HTERT RPE-1 (cell line): ENCODE measurements around the gene ABCC10.
"Not testable (repeated sequence)": the region's sequence is repeated elsewhere in the genome, so short reads cannot be mapped to it uniquely, and the experiment has no call there.

ENCODE experiments used
- in situ Hi-C: fragments of 300-500 bp; cut with MboI; formaldehyde crosslinking; loops from 4 replicates; pipeline ENCODE4 v1.14.3; 2020; ENCODE audit warnings: low sequenced_read_pairs

Gene ABCC10

DNA sequence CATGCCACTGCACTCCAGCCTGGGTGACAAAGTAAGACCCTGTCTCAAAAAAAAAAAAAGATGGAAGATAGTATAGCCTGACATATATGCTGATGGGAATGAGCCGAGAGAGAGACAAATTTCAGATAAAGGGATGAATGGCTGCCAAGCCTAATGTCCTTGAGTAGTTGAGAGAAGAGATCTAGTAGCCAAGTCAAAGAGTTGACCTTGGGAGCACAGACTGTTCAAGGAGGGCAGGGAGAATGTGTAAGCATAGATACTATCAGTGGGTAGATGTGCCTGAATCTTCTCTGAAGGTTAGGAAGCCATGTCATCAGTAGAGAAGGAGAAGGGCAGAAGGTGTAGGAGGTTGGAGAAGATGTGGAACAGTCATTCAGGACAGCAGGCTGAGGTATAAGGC is 20.0 kb upstream of the ABCC10 start:
- in situ Hi-C loops: no loop called here

DNA sequence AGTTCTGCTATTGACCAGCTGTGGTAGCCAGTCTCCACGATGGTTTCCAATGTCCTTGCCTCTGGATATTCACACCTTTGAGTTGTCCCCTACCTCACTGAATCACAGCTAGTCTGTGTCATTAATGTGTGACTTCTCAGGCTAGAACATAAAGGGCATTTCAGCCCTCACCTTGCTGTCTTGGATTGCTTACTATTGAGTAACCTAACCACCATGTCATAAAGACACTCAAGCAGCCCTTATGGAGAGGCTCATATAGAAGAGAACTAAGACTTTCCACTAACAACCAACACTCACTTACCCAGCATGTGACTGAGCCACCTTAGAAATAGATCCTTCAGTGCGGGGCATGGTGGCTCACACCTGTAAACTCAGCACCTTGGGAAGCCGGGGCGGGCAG is 19.1 kb upstream of the ABCC10 start:
- in situ Hi-C loops: no loop called here

DNA sequence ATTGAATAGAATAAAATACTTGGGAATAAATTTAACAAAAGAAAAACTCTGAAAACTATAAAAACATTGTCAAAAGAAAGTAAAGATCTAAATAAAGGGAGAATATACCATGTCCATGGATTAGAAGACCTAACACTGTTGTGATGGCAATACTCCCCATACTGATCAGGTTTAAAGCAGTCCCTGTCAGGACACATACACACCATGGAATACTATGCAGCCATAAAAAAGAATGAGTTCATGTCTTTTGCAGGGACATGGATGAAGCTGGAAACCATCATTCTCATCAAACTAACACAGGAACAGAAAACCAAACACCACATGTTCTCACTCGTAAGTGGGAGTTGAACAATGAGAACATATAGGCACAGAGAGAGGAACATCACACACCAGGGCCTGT is 16.6 kb upstream of the ABCC10 start:
- in situ Hi-C loops: not testable (repeated sequence)

DNA sequence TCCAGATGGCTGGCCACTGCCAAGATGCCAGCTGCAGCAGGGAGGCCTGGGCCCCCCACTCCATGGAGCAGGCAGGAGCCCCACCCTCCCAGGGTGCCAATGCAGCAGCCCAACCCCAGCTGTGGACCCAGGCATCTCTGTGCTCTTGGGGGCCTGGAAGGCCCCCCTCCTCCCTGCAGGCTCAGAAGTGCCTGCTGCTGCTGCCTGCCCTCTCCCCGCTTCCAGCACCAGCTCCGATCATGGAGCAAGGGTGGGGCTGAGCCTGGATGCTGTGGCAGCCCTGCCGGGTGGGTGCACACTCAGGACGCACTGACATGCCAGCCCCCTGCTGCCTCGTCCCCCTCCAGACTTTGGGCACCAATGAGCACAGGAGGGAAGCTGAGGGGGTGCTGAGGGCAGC is 14.8 kb upstream of the ABCC10 start:
- in situ Hi-C loops: no loop called here

DNA sequence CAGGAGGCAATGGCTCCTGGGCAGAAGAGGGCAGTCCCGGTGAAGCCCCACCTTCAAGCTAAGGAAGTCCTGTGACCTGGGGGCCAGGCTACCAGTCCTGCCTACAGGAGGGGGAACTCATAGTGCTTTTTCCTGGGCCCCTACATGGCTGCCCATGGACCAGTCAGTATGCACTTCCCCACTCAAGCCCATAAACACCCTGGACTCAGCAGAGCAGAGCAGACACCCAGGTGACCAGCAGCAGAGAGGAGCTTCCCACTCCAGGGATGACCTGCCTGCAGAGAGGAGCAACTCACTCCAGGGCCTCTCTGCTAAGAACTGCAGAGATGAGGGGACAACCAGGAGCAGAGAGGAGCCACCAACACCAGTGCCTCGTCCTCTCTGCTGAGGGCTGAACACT is 14.3 kb upstream of the ABCC10 start:
- in situ Hi-C loops: no loop called here

DNA sequence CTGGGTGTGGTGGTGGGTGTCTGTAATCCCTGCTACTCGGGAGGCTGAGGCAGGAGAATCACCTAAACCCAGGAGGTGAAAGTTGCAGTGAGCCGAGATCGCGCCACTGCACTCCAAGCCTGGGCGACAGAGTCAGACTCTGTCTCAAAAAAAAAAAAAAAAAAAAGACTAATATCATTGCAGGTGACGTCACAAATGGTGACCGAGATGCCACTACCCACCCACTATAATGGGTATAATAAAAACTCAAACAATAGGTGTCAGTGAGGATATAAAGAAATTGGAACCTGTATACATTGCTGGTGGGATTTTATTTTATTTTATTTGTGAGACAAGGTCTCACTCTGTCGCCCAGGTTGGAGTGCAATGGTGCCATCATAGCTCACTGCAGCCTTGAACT is 12.1 kb upstream of the ABCC10 start:
- in situ Hi-C loops: not testable (repeated sequence)

DNA sequence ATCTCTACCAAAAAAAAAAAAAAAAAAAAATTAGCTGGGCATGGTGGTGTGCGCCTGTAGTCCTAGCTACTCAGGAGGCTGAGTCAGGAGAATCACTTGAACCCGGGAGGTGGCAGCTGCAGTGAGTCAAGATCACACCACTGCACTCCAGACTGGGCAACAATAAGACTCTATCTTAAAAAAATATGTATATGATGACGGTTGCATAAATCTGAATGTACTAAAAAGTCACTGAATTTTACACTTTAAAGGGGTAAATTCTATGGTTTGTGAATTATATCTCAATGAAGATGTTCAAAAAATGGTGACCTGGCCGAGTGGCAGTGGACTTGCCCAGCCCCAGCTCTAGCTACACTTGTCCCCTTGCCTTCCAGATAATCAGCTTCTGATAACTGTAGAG is 10.4 kb upstream of the ABCC10 start:
- in situ Hi-C loops: no loop called here

DNA sequence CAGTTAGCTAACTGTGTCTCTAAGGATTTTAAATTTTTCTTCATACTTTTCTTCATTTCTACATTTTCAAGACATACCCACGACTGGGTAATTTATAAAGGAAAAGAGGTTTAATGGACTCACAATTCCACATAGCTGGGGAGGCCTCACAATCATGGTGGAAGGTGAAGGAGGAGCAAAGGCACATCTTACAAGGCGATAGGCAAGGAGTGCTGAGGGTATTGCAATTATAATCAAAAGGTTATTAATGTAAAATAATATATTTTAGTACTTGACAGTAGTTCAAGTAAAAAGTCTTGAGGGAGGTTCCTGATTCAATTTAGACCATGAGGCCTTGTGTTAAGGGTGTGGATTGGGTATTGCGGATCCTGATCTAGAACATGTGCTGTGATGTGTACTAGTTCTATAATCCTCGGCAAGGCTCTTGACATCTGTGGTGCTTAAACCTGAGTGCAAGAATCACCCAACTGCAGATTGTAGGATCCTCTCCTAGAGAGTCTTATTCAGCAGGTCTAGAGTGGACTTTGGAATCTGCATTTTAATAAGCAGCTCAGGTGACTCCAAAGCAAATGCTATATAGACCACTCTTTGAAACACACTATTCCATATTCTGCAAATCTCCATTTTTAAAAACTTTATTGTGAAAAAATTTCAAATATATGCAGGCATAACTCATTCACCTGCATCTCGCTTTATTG is 7.2 kb upstream of the ABCC10 start:
- in situ Hi-C loops: no loop called here

DNA sequence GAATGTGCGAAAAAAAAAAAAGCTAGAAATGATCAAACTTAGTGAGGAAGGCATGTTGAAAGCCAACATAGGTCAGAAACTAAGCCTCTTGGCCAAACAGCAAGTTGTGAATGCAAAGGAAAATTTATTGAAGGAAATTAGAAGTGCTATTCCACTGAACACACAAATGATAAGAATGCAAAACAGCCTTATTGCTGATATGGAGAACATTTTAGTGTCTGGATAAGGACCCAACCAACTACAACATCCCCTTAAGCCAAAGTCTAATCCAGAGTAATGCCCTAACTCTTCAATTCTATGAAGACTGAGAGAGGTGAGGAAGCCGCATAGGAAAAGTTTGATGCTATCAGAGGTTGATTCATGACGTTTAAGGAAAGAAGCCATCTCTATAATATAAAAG is 5.5 kb upstream of the ABCC10 start:
- in situ Hi-C loops: no loop called here

DNA sequence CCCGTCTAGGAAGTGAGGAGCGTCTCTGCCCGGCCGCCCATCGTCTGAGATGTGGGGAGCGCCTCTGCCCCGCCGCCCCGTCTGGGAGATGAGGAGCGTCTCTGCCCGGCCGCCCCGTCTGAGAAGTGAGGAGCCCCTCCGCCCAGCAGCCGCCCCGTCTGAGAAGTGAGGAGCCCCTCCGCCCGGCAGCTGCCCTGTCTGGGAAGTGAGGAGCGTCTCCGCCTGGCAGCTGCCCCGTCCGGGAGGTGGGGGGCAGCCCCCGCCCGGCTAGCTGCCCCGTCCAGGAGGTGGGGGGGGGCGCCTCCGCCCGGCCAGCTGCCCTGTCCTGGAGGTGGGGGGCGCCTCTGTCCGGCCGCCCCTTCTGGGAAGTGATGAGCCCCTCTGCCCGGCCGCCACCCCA is 2.3 kb upstream of the ABCC10 start:
- in situ Hi-C loops: not testable (repeated sequence)

DNA sequence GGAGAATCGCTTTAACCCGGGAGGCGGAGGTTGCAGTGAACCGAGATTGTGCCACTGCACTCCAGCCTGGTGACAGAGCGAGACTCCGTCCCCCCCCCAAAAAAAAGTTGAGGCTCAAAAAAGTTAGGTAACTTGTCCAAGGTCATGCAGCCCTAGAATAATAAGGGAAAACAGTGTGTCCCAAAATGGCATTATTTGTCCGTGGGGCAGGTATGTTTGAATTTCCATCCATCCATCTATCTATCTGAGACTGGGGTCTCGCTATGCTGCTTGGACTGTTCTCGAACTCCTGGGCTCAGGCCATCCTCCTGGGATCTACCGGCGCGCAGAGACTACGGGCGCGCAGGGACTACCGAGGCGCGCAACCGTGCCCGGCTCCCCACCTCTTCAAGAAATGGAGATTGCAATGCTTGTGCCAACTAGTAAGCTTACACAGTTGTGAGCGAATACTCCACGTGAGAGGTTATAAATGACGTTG is 374 bp upstream of the ABCC10 start:
- in situ Hi-C loops: no loop called here

DNA sequence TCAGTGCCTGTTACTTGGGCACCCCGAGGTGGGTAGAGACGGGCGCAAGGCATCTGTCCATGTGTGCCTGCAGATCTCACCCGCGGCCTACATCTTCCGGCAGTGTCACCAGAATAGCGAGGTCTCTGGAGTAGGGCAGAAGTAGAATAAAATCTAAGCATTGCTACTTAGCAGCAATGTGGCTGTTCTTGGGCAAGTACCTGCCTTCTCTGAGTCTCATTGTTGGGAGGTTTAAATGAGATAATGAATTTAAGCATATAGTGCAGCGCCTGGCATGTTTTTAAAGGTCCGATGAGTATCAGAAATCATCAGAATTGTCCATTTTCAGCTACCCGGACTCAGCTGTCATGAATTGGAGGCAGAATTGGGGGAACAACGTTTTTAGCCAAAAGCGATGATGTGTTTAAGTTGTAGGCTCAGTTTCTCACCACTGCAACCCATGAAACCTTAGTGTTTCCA is 800 bp downstream of the ABCC10 start:
- in situ Hi-C loops: no loop called here

DNA sequence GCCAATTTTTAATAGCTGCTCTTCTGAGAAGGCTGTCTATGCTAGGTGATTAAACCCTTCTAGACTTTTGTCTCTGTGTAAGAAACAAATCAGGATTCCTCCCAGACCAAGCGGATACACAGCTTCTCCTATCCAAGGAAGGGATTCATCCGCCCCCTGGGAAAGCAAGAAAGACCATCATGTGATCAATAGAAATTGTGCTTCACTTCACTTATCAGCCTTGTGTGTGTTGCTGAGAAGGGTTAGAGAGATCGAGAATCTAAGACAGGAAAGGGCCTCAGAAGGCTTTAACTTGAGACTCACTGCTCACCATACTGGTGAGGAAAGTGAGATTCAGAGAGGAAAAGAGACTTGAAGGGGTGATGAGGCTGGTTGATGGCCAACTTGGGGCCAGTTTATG is 1.5 kb downstream of the ABCC10 start:
- in situ Hi-C loops: no loop called here

DNA sequence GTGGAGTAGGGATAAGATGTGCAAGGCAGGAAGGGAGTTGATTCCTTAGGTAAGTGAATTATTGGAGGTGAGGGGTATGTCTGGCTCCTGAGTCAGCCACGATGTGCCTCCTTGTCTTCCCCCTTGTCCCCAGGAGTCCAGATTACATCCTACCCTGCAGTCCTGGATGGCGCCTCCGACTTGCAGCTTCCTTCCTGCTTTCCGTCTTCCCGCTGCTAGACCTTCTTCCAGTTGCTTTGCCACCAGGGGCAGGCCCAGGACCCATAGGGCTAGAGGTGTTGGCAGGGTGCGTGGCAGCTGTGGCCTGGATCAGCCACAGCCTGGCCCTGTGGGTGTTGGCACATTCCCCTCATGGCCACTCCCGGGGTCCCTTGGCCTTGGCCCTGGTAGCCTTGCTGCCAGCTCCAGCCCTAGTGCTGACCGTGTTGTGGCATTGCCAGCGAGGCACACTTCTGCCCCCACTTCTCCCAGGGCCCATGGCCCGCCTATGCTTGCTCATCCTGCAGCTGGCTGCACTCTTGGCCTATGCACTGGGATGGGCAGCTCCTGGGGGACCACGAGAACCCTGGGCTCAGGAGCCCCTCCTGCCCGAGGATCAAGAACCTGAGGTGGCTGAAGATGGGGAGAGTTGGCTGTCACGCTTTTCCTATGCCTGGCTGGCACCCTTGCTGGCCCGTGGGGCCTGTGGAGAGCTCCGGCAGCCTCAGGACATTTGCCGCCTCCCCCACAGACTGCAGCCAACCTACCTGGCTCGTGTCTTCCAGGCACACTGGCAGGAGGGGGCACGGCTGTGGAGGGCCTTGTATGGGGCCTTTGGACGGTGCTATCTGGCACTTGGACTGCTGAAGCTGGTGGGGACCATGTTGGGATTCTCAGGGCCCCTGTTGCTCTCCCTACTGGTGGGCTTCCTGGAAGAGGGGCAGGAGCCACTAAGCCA is 4.9 kb downstream of the ABCC10 start:
- in situ Hi-C loops: no loop called here

DNA sequence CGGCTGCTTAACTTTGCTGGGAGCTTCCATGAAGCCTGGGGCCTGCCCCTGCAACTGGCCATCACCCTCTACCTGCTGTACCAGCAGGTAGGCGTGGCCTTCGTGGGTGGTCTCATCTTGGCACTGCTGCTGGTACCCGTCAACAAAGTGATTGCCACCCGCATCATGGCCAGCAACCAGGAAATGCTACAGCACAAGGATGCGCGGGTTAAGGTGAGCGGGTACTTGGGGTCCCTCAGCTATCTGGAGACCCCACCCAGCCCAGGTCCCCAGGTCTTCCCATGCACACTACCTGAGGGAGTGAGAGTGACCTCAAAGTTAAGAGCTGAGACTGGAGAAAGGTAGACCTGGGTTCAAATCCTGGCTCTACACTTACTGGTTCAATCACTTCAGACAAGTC is 5.8 kb downstream of the ABCC10 start:
- in situ Hi-C loops: no loop called here

DNA sequence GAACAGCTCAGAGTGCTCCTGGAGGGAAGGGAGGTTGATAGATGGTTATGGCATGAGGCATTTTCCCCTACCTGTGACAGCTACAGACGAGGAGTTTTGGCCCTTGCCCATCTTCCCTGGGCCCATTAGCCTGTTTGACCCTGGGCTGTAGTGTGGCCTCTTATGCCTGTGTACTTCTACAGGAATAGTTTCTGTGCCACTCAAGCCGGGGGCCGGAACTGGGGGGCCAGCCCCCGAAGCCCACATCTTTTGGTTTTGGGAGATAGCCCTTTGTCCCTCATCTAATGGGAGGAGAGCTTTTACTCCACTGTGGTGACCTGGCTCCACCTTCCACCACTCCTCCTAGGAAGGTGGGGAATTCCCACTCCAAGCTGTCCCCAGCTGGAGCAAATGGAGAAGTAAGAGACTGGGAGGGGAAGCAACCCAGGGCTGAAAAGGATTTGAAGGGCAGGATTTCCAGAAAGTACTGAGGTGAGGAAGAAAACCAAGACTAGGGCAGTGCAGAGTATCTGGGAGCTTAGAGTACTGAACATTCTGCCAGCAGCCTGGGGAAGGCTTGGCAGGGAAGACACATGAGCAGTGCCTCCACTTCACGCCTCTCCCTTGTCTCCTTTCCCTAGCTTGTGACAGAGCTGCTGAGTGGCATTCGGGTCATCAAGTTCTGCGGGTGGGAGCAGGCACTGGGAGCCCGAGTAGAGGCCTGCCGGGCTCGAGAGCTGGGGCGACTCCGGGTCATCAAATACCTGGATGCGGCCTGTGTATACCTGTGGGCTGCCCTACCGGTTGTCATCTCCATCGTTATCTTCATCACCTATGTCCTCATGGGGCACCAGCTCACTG is 6.9 kb downstream of the ABCC10 start:
- in situ Hi-C loops: no loop called here

DNA sequence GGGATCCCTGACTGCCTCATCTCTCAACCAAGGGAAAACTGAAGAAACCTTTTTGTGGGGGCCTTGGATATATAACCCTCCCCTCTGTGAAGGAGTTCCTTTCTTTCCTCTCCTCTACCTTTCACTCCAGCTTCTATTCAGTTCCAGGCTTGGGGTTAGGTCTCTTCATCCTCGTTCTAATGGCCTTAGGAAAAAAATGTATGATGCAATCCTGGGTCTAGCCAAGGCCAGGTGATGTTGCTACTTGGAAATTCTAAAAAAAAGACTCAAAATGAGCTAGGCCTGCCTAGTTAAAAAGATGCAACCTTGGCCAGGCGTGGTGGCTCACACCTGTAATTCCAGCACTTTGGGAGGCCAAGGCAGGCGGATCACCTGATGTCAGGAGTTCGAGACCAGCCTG is 7.6 kb downstream of the ABCC10 start:
- in situ Hi-C loops: no loop called here

DNA sequence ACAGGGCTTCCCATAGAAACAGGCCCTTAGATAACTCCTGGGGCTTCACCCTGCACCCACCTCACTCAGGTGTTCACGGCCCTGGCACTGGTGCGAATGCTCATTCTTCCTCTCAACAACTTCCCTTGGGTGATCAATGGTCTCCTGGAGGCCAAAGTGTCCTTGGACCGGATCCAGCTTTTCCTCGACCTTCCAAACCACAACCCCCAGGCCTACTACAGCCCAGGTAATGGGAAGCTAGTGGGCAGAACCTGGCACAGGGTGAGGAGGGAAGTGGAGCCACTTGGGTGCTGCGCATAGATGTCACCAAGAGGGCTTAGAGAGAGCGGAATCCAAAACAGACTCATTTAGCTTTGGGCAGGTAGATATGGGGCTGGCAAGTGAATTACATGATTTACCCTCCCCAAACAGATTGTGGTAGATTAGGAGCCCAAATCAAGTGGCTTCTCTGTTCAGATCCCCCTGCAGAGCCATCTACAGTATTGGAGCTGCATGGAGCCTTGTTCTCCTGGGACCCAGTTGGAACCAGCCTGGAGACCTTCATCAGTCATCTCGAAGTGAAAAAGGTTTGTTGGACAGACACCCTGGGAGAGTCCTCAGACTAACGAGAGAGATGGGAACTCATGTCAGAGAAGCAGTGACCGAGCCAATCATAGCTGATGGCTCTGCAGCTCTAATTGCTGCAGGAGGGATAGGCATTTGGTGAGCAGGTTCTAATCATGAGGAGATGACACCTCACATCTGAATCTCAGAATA is 8.5 kb downstream of the ABCC10 start:
- in situ Hi-C loops: no loop called here

DNA sequence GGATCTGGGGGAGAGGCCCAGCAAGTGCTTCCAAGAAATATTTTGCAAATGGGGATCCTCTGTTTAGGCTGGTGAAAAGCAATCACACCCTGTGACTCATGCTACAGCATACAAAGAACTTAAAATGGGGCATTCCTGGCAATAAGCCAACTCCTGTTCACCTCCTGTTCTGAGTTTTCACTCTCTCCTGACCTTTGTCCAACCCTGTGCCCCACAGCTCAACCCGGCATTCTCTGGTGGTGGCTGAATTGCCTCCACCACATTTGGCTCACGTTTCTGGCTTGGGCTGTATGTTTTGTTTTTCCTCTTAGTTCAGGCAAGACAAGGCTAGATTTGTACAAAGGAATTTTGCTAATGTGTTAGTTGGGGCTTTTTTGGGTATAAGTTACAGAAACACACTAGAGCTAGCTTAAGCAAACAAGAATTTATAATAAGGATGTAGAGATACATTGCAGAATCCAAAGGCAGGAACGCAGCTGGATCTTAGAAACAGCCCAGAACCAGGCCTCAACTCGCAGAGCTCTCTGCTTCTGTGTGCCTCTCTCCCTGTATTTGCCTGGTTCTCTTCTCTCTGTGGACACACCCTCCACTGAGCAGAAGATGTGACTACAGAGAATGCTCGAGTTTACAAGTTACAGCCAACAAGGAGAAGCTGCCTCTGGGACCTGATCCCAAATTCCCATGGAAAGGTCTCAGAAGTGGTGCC is 9.4 kb downstream of the ABCC10 start:
- in situ Hi-C loops: no loop called here

DNA sequence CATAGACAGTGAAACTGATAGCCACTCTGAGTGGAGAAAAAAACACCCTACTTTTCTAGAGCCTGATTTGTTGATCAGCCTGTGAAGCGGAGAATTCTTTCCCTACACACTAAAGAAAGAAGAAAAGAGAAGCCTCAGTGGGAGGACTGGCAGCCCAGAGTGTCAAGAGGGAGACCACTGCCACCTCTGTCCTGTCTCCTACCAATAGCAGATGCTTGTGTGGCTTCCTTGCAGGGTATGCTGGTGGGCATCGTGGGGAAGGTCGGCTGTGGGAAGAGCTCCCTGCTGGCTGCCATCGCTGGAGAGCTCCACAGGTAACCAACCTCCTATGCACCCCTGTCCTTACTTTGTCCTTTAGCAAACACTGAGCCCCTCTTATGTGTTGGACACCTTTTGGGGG is 10.4 kb downstream of the ABCC10 start:
- in situ Hi-C loops: no loop called here
